HG03280 (cell line): ENCODE data around the gene UNC79.
"Not testable (repeated sequence)": the region's sequence is repeated elsewhere in the genome, so short reads cannot be mapped to it uniquely, and the experiment has no call there.

Experiments used
- ATAC-seq: cut with Tn5 transposase; IDR thresholded peaks from one replicate; pipeline ENCODE4 v1.9.1; 2021; ENCODE audit warnings: mild to moderate bottlenecking, moderate library complexity; ENCODE audit not compliant: unreplicated experiment

The UNC79 gene

GRCh38 chr14:93430315-93431035, at the start of gene UNC79:
Gene UNC79 (plus strand): TSS chr14:93430939. CDS start chr14:93431030, 91 bp downstream.
- ATAC-seq = no peak

DNA sequence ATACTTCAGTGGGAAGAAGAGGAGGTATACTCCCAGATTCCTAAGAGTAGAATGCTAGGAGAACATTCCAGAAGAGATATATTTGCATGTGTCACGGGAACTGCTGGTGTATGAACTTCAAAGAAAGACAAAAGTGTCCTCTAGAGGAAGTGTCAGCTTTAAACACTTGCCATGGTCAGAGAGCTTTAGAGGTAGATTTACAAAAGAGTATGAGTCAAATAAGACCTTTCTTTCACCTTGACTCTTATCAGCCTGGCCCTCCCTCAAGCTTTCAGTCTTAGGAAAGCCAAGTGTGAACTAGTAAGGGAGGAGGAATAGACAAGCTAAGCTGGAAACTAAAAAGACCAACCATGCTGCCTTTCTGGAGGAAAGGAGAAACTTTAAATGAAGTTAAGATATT, 49.1 kb upstream of the UNC79 start:
- no peak for ATAC-seq

DNA sequence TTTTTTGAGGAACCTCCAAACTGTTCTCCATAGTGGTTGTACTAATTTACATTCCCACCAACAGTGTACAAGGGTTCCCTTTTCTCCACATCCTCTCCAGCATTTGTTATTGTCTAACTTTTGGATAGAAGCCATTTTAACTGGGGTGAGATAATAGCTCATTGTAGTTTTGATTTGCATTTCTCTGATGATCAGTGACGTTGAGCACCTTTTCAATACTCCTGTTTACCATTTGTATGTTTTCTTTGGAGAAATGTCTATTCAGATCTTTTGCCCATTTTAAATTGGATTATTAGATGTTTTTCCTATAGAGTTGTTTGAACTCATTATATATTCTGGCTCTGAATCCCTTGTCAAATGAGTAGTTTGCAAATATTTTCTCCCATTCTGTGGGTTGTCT, 46.5 kb upstream of the UNC79 start:
- not testable (repeated sequence) for ATAC-seq

DNA sequence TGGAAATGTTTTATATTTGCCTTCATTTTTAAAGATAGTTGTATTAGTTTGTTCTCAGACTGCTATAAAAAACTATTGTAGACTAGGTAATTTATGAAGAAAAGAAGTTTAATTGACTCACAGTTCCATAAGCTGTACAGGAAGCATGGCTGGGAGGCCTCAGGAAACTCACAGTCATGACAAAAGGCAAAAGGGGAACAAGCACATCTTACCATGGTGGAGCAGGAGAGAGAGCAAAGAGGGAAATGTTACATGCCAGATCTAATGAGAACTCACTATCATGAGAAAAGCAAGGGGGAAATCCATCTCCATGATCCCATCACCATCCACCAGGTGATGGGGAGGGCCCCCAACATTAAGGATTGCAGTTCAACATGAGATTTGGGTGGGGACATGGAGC, 35.5 kb upstream of the UNC79 start:
- no peak for ATAC-seq

DNA sequence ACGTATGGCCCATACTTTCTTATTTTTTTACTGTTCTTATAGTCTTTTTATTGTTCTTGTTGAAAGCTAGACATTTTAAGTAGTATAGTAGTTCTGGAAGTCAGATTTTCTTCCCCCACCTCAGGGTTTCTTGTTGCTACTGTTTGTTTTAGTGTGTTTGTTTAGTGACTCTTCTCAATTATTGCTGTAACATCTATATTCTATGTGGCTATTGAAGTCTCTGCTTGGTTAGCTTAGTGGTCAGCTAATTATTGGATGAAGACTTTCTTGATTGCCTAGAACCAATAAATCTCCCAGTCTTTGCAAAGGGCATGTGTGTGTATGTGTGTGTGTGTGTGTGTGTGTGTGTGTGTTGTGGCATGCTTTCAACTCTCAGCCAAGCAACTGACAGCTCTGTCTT, 34.3 kb upstream of the UNC79 start:
- no peak for ATAC-seq

- no peak for ATAC-seq
These were observed 32.2 kb upstream of the UNC79 start for GRCh38 chr14:93398491-93398890.

DNA sequence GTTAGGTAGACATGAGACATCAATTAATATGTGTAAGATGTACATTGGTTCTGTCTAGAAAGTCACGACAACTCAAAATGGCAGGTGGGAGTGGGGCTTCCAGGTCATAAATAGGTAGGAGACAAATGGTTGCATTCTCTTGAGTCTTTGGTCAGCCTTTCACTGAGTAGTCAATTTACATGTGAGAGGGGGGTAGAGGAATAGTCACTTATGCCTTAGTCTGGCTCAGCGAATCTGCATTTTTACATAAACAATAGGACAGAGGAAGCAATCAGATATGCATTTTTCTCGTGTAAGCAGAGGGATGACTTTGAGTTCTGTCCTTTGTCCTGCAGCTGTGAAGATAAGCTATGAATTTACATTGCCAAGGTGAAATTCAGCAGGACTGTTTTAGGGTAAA, 27.8 kb upstream of the UNC79 start:
- no peak for ATAC-seq

DNA sequence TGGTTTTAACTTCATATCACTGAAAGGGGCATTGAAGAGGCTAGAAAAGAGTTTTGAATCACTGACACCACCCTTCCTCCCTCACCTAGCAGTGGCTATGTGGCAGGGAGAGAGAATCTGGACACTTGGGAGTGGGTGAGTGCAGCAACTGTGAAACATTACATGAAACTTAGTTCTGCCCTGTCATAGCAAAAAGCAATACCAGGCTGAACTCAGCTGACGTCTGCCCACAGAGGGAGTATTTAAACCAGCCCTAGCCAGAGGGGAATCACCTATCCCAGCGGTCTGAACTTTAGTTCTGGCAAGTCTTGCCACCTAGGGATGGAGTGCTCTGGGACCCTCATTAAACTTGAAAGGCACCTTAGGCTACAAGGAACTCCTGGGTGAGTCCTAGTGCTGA, 20.7 kb upstream of the UNC79 start:
- no peak for ATAC-seq

GRCh38 chr14:93410893-93411292, 19.8 kb upstream of the UNC79 start:
- no peak for ATAC-seq

DNA sequence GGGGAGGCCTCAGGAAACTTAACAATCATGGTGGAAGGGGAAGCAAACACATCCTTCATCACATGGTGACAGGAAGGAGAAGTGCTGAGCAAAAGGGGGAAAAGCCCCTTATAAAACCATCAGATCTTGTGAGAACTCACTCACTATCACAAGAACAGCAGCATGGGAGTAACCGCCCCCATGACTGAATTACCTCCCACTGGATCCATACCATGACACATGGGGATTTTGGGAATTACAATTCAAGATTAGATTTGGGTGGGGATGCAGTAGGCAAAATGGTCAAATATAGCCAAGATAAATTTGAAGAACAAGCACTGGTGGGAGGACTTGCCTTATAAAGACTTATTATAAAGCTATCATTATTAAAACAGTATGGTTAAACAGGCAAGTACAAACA, 5.6 kb upstream of the UNC79 start:
- not testable (repeated sequence) for ATAC-seq

- ATAC-seq = no peak
These were observed 4.0 kb upstream of the UNC79 start for GRCh38 chr14:93426750-93427149.

- ATAC-seq = no peak
These were observed 414 bp downstream of the UNC79 start for GRCh38 chr14:93431036-93431670.

- ATAC-seq = no peak
These were observed 23.5 kb downstream of the UNC79 start for GRCh38 chr14:93454224-93454623.

DNA sequence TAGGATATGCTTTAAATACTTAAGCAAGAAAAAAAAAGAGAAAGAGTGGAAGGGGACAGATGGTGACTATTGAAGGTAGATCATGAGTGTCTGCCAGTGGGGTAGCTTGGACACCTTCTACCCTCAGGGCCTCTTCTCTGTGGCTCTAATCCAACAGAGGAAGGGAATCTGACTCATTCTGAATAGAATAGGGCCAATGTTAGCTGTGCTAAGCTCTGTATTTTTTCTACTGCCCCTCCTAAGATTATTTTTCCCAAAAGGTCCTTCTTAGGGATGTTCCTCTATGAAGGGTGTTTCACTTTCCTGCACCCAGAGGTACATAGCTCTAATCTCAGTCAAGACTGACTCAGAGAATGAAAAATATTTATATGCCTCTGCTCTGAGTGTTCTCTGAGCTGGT, 25.6 kb downstream of the UNC79 start:
- ATAC-seq = no peak

DNA sequence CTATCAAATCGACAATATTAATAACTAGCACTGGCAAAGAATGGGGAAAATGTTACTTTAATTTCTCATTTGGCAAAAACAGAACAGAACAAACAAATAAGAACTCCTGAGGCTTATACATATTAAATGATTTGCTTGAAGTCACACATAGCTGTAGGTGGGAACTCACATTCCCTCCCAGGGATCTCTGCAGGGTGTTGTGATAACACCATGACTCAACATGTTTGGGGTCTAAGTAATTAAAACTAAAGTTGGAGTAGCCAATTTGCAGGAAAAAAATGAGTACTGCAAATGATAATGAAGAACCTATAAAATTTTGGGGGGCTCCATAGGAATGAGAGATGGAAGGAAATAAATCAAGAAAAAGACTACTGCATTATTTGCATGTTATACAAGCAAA, 27.5 kb downstream of the UNC79 start:
- ATAC-seq = no peak

GRCh38 chr14:93462479-93462878, 31.7 kb downstream of the UNC79 start:
- ATAC-seq = no peak

DNA sequence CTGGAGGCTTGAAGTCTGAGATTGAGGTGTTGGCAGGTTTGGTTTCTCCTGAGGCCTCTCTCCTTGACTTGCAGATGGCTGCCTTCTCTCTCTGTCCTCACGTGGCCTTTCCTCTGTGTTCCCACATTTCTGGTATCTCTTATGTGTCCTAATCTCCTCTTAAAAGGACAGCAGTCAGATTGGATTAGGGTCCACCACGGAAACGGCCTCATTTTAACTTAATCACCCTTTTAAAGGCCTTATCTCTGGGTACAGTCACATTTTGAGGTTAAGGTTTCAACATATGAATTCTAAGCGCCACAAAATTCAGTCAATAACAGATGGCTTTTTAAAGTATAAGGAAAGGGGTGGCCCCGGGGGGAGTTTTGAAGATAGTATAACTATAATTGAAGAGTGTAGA, 33.5 kb downstream of the UNC79 start:
- no peak for ATAC-seq

- ATAC-seq = no peak
These were observed 44.7 kb downstream of the UNC79 start for GRCh38 chr14:93475471-93475870.

DNA sequence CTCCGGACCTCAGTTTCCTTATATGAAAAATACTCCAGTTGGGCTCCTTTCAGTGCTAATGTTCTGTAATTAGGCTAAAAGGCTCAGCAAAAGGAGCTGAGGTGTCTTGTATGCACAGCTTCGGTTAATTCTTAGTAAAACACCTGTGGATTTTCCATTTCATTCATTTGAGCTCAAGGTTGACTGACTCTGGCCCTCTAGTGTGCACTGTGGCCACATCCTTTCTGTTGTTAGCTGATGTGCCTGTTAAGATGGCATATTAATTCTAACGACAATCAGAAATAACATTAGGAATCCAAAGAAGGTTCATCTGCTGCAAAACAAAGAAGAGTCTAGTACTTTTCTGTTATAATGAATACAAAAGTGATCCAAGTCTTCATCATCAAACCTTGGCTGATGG, 45.6 kb downstream of the UNC79 start:
- ATAC-seq = no peak

- ATAC-seq = not testable (repeated sequence)
These were observed 48.3 kb downstream of the UNC79 start for GRCh38 chr14:93479074-93479473.

- no peak for ATAC-seq
These were observed 50.1 kb downstream of the UNC79 start for GRCh38 chr14:93480867-93481266.

DNA sequence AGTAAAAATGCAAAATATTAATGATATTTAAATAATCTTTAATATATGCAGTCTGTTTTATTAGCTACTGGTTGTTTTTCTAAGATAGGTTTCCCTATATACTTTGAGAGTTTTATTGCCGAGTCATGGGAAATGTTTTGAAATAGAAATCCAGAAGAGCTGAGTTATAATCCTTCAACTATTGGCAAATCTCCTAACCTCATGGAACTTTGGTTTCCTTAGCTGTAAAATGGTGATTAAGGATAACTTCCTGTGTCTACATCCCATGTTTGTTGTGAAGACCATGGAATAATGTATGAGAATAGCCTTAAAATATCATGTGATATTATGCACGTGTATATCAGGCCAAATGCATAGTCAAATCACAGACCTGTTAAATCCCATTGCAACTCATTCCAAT, 51.0 kb downstream of the UNC79 start:
- no peak for ATAC-seq

DNA sequence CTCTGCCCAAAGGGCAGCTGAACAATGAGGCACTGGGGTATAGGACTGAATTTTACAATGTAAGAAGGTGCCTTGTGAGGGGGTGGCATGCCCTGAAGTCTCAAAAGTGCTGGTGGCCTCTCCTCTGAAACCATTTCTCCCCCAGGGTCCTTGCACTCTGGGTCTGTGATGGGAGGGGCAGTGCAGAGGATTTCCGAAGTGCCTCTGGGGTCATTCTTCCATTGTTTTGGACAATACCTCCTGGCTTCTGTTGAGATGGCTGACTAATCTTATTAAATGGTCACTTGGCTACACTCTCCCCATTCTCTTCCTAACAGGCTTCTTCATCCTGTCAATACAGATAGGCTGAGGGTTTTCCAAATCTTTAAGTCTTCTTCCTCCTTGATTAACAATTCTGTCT, 59.3 kb downstream of the UNC79 start:
- no peak for ATAC-seq
